H1 (cell line): ENCODE results near the gene MROH8. TPM values are rescaled to one million over a fixed set of nuclear protein-coding genes. Genes with fewer than 3 reads are reported as not detected.

Experiments
- CTCF ChIA-PET: fragments of 300-600 bp; sonication (Branson Sonifier 250); formaldehyde crosslinking; loops from one replicate; lab custom pipeline; 2021; ENCODE audit not compliant: partially characterized antibody; lab: Charles Lee
- POLR2A ChIA-PET: fragments of 300-600 bp; sonication (Branson Sonifier 250); formaldehyde crosslinking; loops from one replicate; lab custom pipeline; 2021; ENCODE audit warnings: inconsistent platforms; ENCODE audit not compliant: partially characterized antibody; lab: Charles Lee
- DNase-seq, 2 experiments: peaks; one replicate each; pipeline versions ENCODE4 v3.0.0 to v3.0.0-alpha.2; 2010 to 2022; ENCODE audit warnings: low spot score in 2 of 2, low read depth in 1 of 2, mixed read lengths in 1 of 2
- FAIRE-seq: peaks from 2 replicates; lab custom pipeline; 2011; peaks lifted over from hg19 to GRCh38; lab: Jason Lieb, UNC
- H2AFZ ChIP-seq: 2 replicates; pipeline ENCODE4 v1.8.1; 2012; ENCODE audit warnings: low read length, inconsistent platforms
- H2AK5ac ChIP-seq: 2 replicates; pipeline ENCODE4 v1.6.1; 2013; ENCODE audit warnings: low read depth, low read length
- H2BK120ac ChIP-seq: replicated peaks from 2 replicates; pipeline ENCODE3; 2013; ENCODE audit warnings: low read depth, low read length, inconsistent platforms
- H2BK12ac ChIP-seq: 2 replicates; pipeline ENCODE4 v1.6.1; 2013; ENCODE audit warnings: low read depth, low read length
- H2BK15ac ChIP-seq: 2 replicates; pipeline ENCODE4 v1.6.1; 2013; ENCODE audit warnings: low read length
- H2BK20ac ChIP-seq: 2 replicates; pipeline ENCODE4 v1.6.1; 2013; ENCODE audit warnings: low read length
- H2BK5ac ChIP-seq: 2 replicates; pipeline ENCODE4 v1.6.1; 2013; ENCODE audit warnings: low read depth, low read length
- H3K14ac ChIP-seq: 2 replicates; pipeline ENCODE4 v1.6.1; 2013; ENCODE audit warnings: inconsistent platforms; ENCODE audit not compliant: insufficient read length
- H3K18ac ChIP-seq: 2 replicates; pipeline ENCODE4 v1.6.1; 2013; ENCODE audit warnings: low read length; ENCODE audit errors: extremely low read depth
- H3K23ac ChIP-seq: 2 replicates; pipeline ENCODE4 v1.6.1; 2013; ENCODE audit warnings: inconsistent platforms; ENCODE audit not compliant: insufficient read length
- H3K23me2 ChIP-seq: 2 replicates; pipeline ENCODE4 v1.6.1; 2013; ENCODE audit warnings: low read depth, low read length
- H3K27ac ChIP-seq: 2 replicates; pipeline ENCODE4 v1.6.1; 2011; ENCODE audit warnings: low read depth, low read length, inconsistent platforms
- H3K27me3 ChIP-seq, 4 experiments: replicated peaks in 1 of 4; 1 replicate in 1 of 4; 2 replicates in 3 of 4; pipeline versions ENCODE4 v1.6.1 to v1.8.1; 2011 to 2013; ENCODE audit warnings: low read length in 3 of 4, mild to moderate bottlenecking in 3 of 4, inconsistent platforms in 2 of 4, mixed read lengths in 2 of 4, moderate library complexity in 1 of 4; ENCODE audit not compliant: control insufficient read depth in 3 of 4, insufficient read depth in 3 of 4; ENCODE audit errors: extremely low read depth in 1 of 4
- H3K36me3 ChIP-seq, 4 experiments: 2 replicates each; pipeline versions ENCODE4 v1.6.1 to v1.8.1; 2011 to 2013; ENCODE audit warnings: mild to moderate bottlenecking in 4 of 4, low read length in 3 of 4, moderate library complexity in 2 of 4, control low read depth in 1 of 4, inconsistent platforms in 1 of 4; ENCODE audit not compliant: insufficient read depth in 4 of 4, control insufficient read depth in 2 of 4
- H3K4ac ChIP-seq: replicated peaks from 2 replicates; pipeline ENCODE3; 2013; ENCODE audit warnings: low read length, low read depth, mixed read lengths, inconsistent platforms; ENCODE audit not compliant: insufficient read length
- H3K4me1 ChIP-seq, 4 experiments: replicated peaks in 1 of 4; 1 replicate in 1 of 4; 2 replicates in 3 of 4; pipeline versions ENCODE4 v1.6.1 to v1.8.1; 2011 to 2013; ENCODE audit warnings: low read length in 3 of 4, inconsistent platforms in 2 of 4, mixed read lengths in 1 of 4; ENCODE audit not compliant: insufficient read depth in 4 of 4, control insufficient read depth in 3 of 4
- H3K4me2 ChIP-seq, 2 experiments: 2 replicates each; pipeline versions ENCODE4 v1.6.1 to v1.8.1; 2011 to 2013; ENCODE audit warnings: low read depth in 2 of 2, low read length in 2 of 2, control low read depth in 1 of 2, inconsistent platforms in 1 of 2, mild to moderate bottlenecking in 1 of 2; ENCODE audit not compliant: insufficient read depth in 1 of 2
- H3K4me3 ChIP-seq, 4 experiments: fragments of 200-600, 300-600 bp in 1 of 4; sonication (generic), shearing (Covaris generic), sonication (Bioruptor Twin) in 1 of 4; 2 replicates each; pipeline versions ENCODE4 v1.5.1 to v1.8.1; 2011 to 2016; ENCODE audit warnings: low read length in 4 of 4, low read depth in 3 of 4, control low read depth in 2 of 4, inconsistent platforms in 2 of 4, mild to moderate bottlenecking in 2 of 4, mixed read lengths in 1 of 4, moderate library complexity in 1 of 4; ENCODE audit not compliant: insufficient read depth in 2 of 4; ENCODE audit errors: extremely low read depth in 1 of 4
- H3K56ac ChIP-seq: replicated peaks from 2 replicates; pipeline ENCODE3; 2013; ENCODE audit warnings: low read depth, mild to moderate bottlenecking, mixed read lengths, low read length, inconsistent platforms; ENCODE audit not compliant: insufficient read length
- H3K79me1 ChIP-seq: 2 replicates; pipeline ENCODE4 v1.6.1; 2013; ENCODE audit warnings: low read depth, low read length, control low read depth
- H3K79me2 ChIP-seq, 2 experiments: 2 replicates each; pipeline versions ENCODE4 v1.6.1 to v1.8.1; 2012 to 2013; ENCODE audit warnings: low read length in 2 of 2, mild to moderate bottlenecking in 2 of 2, inconsistent platforms in 1 of 2; ENCODE audit not compliant: insufficient read depth in 2 of 2, control insufficient read depth in 1 of 2
- H3K9ac ChIP-seq, 4 experiments: replicated peaks in 1 of 4; 1 replicate in 1 of 4; 2 replicates in 3 of 4; pipeline versions ENCODE4 v1.6.1 to v1.8.1; 2011 to 2013; ENCODE audit warnings: low read depth in 3 of 4, low read length in 3 of 4, control low read depth in 2 of 4, mild to moderate bottlenecking in 2 of 4, moderate library complexity in 2 of 4, inconsistent platforms in 1 of 4; ENCODE audit errors: extremely low read depth in 1 of 4
- H3K9me3 ChIP-seq, 2 experiments: 2 replicates each; pipeline versions ENCODE4 v1.6.1 to v1.8.1; 2012 to 2013; ENCODE audit warnings: mild to moderate bottlenecking in 2 of 2, moderate library complexity in 2 of 2, control low read depth in 1 of 2, inconsistent platforms in 1 of 2, low read depth in 1 of 2, low read length in 1 of 2, mixed read lengths in 1 of 2; ENCODE audit not compliant: insufficient read depth in 2 of 2
- H4K20me1 ChIP-seq, 2 experiments: replicated peaks in 1 of 2; 2 replicates each; pipeline versions ENCODE3 to v1.8.1; 2011 to 2013; ENCODE audit warnings: inconsistent platforms in 2 of 2, low read length in 2 of 2, mild to moderate bottlenecking in 1 of 2; ENCODE audit not compliant: insufficient read depth in 2 of 2, control insufficient read depth in 1 of 2
- H4K5ac ChIP-seq: 2 replicates; pipeline ENCODE4 v1.6.1; 2013; ENCODE audit warnings: low read length, low read depth, mixed read lengths, inconsistent platforms; ENCODE audit not compliant: insufficient read length
- H4K8ac ChIP-seq: 2 replicates; pipeline ENCODE4 v1.8.0; 2013; ENCODE audit warnings: mild to moderate bottlenecking, moderate library complexity, low read length, inconsistent platforms; ENCODE audit not compliant: insufficient read depth; ENCODE audit errors: extremely low read depth
- H4K91ac ChIP-seq: replicated peaks from 2 replicates; pipeline ENCODE3; 2013; ENCODE audit warnings: low read length, mixed read lengths, inconsistent platforms; ENCODE audit not compliant: insufficient read length
- BACH1 ChIP-seq: IDR thresholded peaks from 2 replicates; pipeline ENCODE4 v1.6.1; 2012; ENCODE audit warnings: low read length, improper control_type of control experiment
- CHD1 ChIP-seq: IDR thresholded peaks from 2 replicates; pipeline ENCODE4 v1.6.1; 2012; ENCODE audit warnings: low read depth, low read length, improper control_type of control experiment
- GTF2F1 ChIP-seq: IDR thresholded peaks from 2 replicates; pipeline ENCODE4 v1.6.1; 2012; ENCODE audit warnings: low read depth, low read length, improper control_type of control experiment, borderline replicate concordance
- HDAC6 ChIP-seq: IDR thresholded peaks from one replicate; pipeline ENCODE4 v1.7.1; 2012; ENCODE audit warnings: low read depth, mild to moderate bottlenecking, inconsistent platforms, low read length, moderate library complexity
- JUN ChIP-seq: IDR thresholded peaks from 2 replicates; pipeline ENCODE4 v1.6.1; 2011; ENCODE audit warnings: low read depth, mild to moderate bottlenecking, improper control_type of control experiment, low read length
- KDM5A ChIP-seq: fragments of 200-600 bp; IDR thresholded peaks from 2 replicates; pipeline ENCODE4 v1.7.1; 2012; ENCODE audit warnings: mild to moderate bottlenecking, low read length, inconsistent platforms, mixed read lengths
- POLR2AphosphoS5 ChIP-seq: IDR thresholded peaks from 2 replicates; pipeline ENCODE4 v1.6.1; 2011; ENCODE audit warnings: low read depth, low read length
- RFX5 ChIP-seq: IDR thresholded peaks from 2 replicates; pipeline ENCODE4 v1.6.1; 2011; ENCODE audit warnings: low read depth, low read length, improper control_type of control experiment, borderline replicate concordance
- SIN3A ChIP-seq, 2 experiments: IDR thresholded peaks in 1 of 2; conservative IDR thresholded peaks in 1 of 2; 2 replicates each; pipeline ENCODE4 v1.6.1; 2011 to 2012; ENCODE audit warnings: low read length in 2 of 2, improper control_type of control experiment in 1 of 2, low read depth in 1 of 2, mild to moderate bottlenecking in 1 of 2
- SIRT6 ChIP-seq: IDR thresholded peaks from one replicate; pipeline ENCODE4 v1.7.1; 2012; ENCODE audit warnings: low read length, inconsistent platforms
- SP4 ChIP-seq: IDR thresholded peaks from 2 replicates; pipeline ENCODE4 v1.6.1; 2012; ENCODE audit warnings: low read length, inconsistent platforms
- WGBS, 2 experiments: shearing (Covaris generic) in 1 of 2; methylation state at CpG; one replicate each; pipeline versions ENCODE4 v1.1.6 to v1.1.7; 2013 to 2015; ENCODE audit warnings: low lambda C conversion rate in 2 of 2, mixed read lengths in 2 of 2, inconsistent platforms in 1 of 2, low coverage in 1 of 2, missing lambda C conversion rate in 1 of 2; ENCODE audit not compliant: insufficient replicate concordance in 2 of 2, insufficient coverage in 1 of 2, insufficient read length in 1 of 2; ENCODE audit errors: extremely low coverage in 1 of 2, missing lambda C conversion rate in 1 of 2; 5-methylcytosine and 5-hydroxymethylcytosine counted together
- polyA plus RNA-seq, 7 experiments: library from polyadenylated mRNA; depleted of rRNA in 3 of 7; stranded (reverse) in 5 of 7; unstranded in 2 of 7; fragments of >200 nt in 5 of 7; fragments of 200-250 nt in 2 of 7; gene quantifications; 1 replicate in 5 of 7; 2 replicates in 1 of 7; 4 replicates in 1 of 7; pipeline versions ENCODE4 v1.2.1 to v1.2.3, GENCODE V29; 2011 to 2013; ENCODE audit warnings: missing spikeins in 2 of 7, mixed read lengths in 2 of 7
- total RNA-seq: library from RNA; stranded (reverse); fragmentation: NEBNext Ultra II Directional; extraction: Animal tissue kit (Norgen Biotek cat#: 25700); gene quantifications from 2 replicates; pipeline ENCODE4 v1.2.1, GENCODE V29; 2021

MROH8 gene
- total and polyA plus RNA-seq, 2 of the 8 experiments (the other 6 are each of a cell fraction or from before 2014, with no cell fraction given) = 0.50 to 0.86 TPM

GRCh38 chr20:37207171-37207570, 27.8 kb upstream of the MROH8 start:
- Histone ChIP-seq H3K4me1 (no peaks in the 10 kb centered on the region), H3K4me2 (no peak overlapping the region), H2AFZ (no peak overlapping the region), H2BK15ac (no peak overlapping the region), H3K14ac (no peak overlapping the region), H3K79me2 (peaks cover 0 to 11% of the 10 kb centered on the region in 2 experiments; a peak in 2 of 4 replicates), H3K18ac (no peak overlapping the region), H2AK5ac (no peak overlapping the region), H3K23ac (no peak overlapping the region), H3K27ac (no peak overlapping the region), H2BK5ac (no peak overlapping the region), H3K27me3 (no peaks in the 10 kb centered on the region), H2BK12ac (no peak overlapping the region), H3K4me3 (no peak overlapping the region), H4K20me1 (peaks cover 0 to 4% of the 10 kb centered on the region in 2 experiments), H4K5ac (no peak overlapping the region), H4K8ac (no peak overlapping the region), H3K36me3 (peaks cover 38 to 84% (median 62%) of the 10 kb centered on the region in 4 experiments), H2BK120ac (no peak overlapping the region), H2BK20ac (no peak overlapping the region), H3K79me1 (peaks cover 12% of the 10 kb centered on the region), H3K23me2 (no peaks in the 10 kb centered on the region), H3K9ac (no peak overlapping the region), H3K9me3 (no peaks in the 10 kb centered on the region), H3K56ac (no peak overlapping the region), H3K4ac (no peak overlapping the region), H4K91ac (no peak overlapping the region)
- FAIRE-seq = no peak
- ChIA-PET CTCF (interaction anchor here (0.9 to 1.4 kb wide), 2 partner anchors 11 to 15 kb away, joined by 5 to 6 read pairs; no protein-coding TSS in a partner anchor), POLR2A (interaction anchor here (2.3 kb wide), 1 partner anchor 13 kb away, joined by 8 read pairs; no protein-coding TSS in a partner anchor)
- DNase-seq = no peak
- TF ChIP-seq JUN (no peak), SIRT6 (no peak), GTF2F1 (no peak), BACH1 (no peak), SP4 (no peak), RFX5 (no peak), CHD1 (no peak), KDM5A (no peak), SIN3A (conservative IDR thresholded peaks at IDR 0.05 in 1 of 2, IDR thresholded peaks at IDR 0.05 in 1 of 2; ENCODE audit: low read depth in 1 of 2, low read length in 2 of 2) (no peak), HDAC6 (no peak), POLR2AphosphoS5 (no peak)
- WGBS, 2 experiments = 94% methylated on average over 11 of the region's 11 CpGs; no CpG with 5 or more reads in 1 of the 2 experiments
